Brain microvascular endothelial cell (primary cell): ENCODE data around the gene CAMSAP1.

Experiments used
- DNase-seq: peaks from one replicate; pipeline ENCODE4 v3.0.0-alpha.2; 2020
- H3K27ac ChIP-seq: fragments of 250-450 bp; sonication (Bioruptor Pico); 2 replicates; pipeline ENCODE4 v1.5.1; 2020; ENCODE audit warnings: mild to moderate bottlenecking, moderate library complexity
- H3K27me3 ChIP-seq: fragments of 250-450 bp; sonication (Bioruptor Pico); replicated peaks from 2 replicates; pipeline ENCODE4 v1.5.1; 2020; ENCODE audit warnings: mild to moderate bottlenecking
- H3K36me3 ChIP-seq: fragments of 250-450 bp; sonication (Bioruptor Pico); replicated peaks from 2 replicates; pipeline ENCODE4 v1.5.1; 2020; ENCODE audit warnings: mild to moderate bottlenecking
- H3K4me3 ChIP-seq: 2 replicates; pipeline ENCODE4 v1.5.1; 2011; ENCODE audit warnings: low read depth, mild to moderate bottlenecking, control low read depth, low read length, moderate library complexity
- CTCF ChIP-seq: IDR thresholded peaks from 2 replicates; pipeline ENCODE4 v1.5.1; 2011; ENCODE audit warnings: low read depth, mild to moderate bottlenecking, moderate library complexity, low read length, control low read depth, inconsistent platforms; ENCODE audit errors: missing control alignments
- in situ Hi-C: cut with HindIII; loops from 2 replicates; pipeline ENCODE4 v1.10.0; 2017; ENCODE audit warnings: low sequenced_read_pairs, low pct_ligation_motif_present

The CAMSAP1 gene

GRCh38 chr9:135910757-135911156 lies 3.4 kb upstream of the CAMSAP1 start:
- in situ Hi-C loops: no loop called here
- H3K36me3 ChIP-seq: peaks cover 25% of the 10 kb centered on the region

GRCh38 chr9:135910216-135910615 lies 2.9 kb upstream of the CAMSAP1 start:
- Histone ChIP-seq H3K4me3 (no peak overlapping the region), H3K36me3 (peaks cover 20% of the 10 kb centered on the region), H3K27me3 (no peaks in the 10 kb centered on the region), H3K27ac (no peak overlapping the region)
- in situ Hi-C loops: no loop called here
- DNase-seq: no peak
- no peak for TF ChIP-seq CTCF

More at GRCh38 chr9:135910757-135911156, 3.4 kb upstream of the CAMSAP1 start:
- TF ChIP-seq CTCF: no peak
- Histone ChIP-seq H3K4me3 (no peak overlapping the region), H3K27me3 (no peaks in the 10 kb centered on the region), H3K27ac (no peak overlapping the region)
- no peak for DNase-seq

- H3K4me3 ChIP-seq: no peak overlapping the region
- in situ Hi-C loops: no loop called here
- DNase-seq: no peak
- peaks cover 12% of the 10 kb centered on the region for H3K36me3 ChIP-seq
- no peak overlapping the region for H3K27ac ChIP-seq
- TF ChIP-seq CTCF: no peak
- H3K27me3 ChIP-seq: no peaks in the 10 kb centered on the region
These were observed 2.0 kb upstream of the CAMSAP1 start for GRCh38 chr9:135909371-135909770.

- in situ Hi-C loops: no loop called here
- TF ChIP-seq CTCF: no peak
- no peak overlapping the region for H3K27ac ChIP-seq
- DNase-seq: no peak
- no peaks in the 10 kb centered on the region for H3K27me3 ChIP-seq
- peaks cover 10% of the 10 kb centered on the region for H3K36me3 ChIP-seq
- peak overlapping the region; percentile 15 for H3K4me3 ChIP-seq
These were observed 1.4 kb upstream of the CAMSAP1 start for GRCh38 chr9:135908754-135909204.

GRCh38 chr9:135908093-135908753 lies 877 bp upstream of the CAMSAP1 start:
- DNase-seq: no peak
- no peak for TF ChIP-seq CTCF
- in situ Hi-C loops: no loop called here
- peak overlapping the region; percentile 8 for H3K27ac ChIP-seq
- H3K27me3 ChIP-seq: no peaks in the 10 kb centered on the region
- peak overlapping the region; percentile 65 for H3K4me3 ChIP-seq
- peaks cover 7% of the 10 kb centered on the region for H3K36me3 ChIP-seq

- peak overlapping the region; percentile 58 for H3K4me3 ChIP-seq
- TF ChIP-seq CTCF: no peak
- no peak for DNase-seq
- peaks cover 5% of the 10 kb centered on the region for H3K36me3 ChIP-seq
- no peaks in the 10 kb centered on the region for H3K27me3 ChIP-seq
- no peak overlapping the region for H3K27ac ChIP-seq
- in situ Hi-C loops: no loop called here
These were observed 328 bp downstream of the CAMSAP1 start for GRCh38 chr9:135907006-135907430.
